Gastroesophageal sphincter (tissue), 3 donors: Measurements from ENCODE around the gene FAM47E.

Experiments
- POLR2A ChIP-seq, 2 donors: fragments of 450-650 bp; IDR thresholded peaks; one replicate each; pipeline ENCODE4 v1.6.1; 2017; ENCODE audit warnings: antibody characterized with exemption in 2 of 2, mild to moderate bottlenecking in 2 of 2, moderate library complexity in 1 of 2
- TF ChIP-seq, protein P1 (sequence below), 4 experiments: fragments of 200-600 bp in 2 of 4; fragments of 450-650 bp in 2 of 4; sonication (generic) in 1 of 4; IDR thresholded peaks; one replicate each; pipeline ENCODE4 v1.5.1; 2017 to 2019; ENCODE audit warnings: antibody characterized with exemption in 4 of 4, mild to moderate bottlenecking in 2 of 4, moderate library complexity in 2 of 4

DNA sequence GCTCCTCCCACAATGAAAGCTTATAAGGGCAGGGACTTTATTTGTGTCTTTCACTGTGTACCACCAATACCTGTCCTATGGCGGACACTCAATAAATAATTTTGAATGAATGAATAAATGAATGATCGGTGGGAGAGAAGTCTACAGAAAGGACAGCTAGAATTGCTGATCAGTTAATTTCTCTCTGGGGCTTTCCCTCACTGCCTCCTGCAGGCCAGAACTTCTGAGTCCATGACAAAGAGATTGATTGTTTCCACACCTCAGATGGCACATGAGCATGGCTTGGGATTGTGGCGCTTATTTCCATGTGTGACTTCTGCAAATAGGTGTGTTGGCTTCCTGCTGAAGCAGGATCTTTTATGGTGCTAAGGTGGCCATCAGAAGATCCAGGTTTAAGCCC lies 6.3 kb downstream of the FAM47E start:
- TF ChIP-seq, protein P1, sequence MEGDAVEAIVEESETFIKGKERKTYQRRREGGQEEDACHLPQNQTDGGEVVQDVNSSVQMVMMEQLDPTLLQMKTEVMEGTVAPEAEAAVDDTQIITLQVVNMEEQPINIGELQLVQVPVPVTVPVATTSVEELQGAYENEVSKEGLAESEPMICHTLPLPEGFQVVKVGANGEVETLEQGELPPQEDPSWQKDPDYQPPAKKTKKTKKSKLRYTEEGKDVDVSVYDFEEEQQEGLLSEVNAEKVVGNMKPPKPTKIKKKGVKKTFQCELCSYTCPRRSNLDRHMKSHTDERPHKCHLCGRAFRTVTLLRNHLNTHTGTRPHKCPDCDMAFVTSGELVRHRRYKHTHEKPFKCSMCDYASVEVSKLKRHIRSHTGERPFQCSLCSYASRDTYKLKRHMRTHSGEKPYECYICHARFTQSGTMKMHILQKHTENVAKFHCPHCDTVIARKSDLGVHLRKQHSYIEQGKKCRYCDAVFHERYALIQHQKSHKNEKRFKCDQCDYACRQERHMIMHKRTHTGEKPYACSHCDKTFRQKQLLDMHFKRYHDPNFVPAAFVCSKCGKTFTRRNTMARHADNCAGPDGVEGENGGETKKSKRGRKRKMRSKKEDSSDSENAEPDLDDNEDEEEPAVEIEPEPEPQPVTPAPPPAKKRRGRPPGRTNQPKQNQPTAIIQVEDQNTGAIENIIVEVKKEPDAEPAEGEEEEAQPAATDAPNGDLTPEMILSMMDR (IDR thresholded peaks at IDR 0.05), result no peak
- no peak for TF ChIP-seq POLR2A (IDR thresholded peaks at IDR 0.05)
